ENCODE measurements around the gene ZSCAN5A.
"Not testable (repeated sequence)": the region's sequence is repeated elsewhere in the genome, so short reads cannot be mapped to it uniquely, and the experiment has no call there.

Gene ZSCAN5A

DNA sequence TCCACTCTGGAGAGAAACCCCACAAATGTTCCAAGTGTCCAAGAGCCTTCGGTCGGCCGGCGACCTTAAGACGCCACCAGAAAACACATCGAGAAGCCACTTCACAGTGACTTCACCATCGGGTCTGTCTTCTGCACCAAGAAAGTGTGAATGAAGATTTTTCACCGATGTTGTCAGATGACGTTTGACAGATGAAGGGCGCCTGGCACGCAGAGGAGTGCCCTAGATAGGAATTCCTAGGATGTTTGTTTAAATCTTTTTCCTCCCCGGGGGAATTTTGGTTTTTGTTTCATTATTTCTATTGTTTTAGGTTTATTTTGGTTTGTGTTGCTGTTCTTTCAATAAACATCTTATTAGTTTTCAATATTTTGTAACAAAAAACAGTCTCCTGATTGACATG, 105.5 kb downstream of the ZSCAN5A start (continued):
- TF ChIP-seq, protein P1, sequence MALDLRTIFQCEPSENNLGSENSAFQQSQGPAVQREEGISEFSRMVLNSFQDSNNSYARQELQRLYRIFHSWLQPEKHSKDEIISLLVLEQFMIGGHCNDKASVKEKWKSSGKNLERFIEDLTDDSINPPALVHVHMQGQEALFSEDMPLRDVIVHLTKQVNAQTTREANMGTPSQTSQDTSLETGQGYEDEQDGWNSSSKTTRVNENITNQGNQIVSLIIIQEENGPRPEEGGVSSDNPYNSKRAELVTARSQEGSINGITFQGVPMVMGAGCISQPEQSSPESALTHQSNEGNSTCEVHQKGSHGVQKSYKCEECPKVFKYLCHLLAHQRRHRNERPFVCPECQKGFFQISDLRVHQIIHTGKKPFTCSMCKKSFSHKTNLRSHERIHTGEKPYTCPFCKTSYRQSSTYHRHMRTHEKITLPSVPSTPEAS (tag by site-specific recombination; IDR thresholded peaks at IDR 0.05), result no peak
- TF ChIP-seq HOXA7 (CRISPR knock-in tag; IDR thresholded peaks at IDR 0.05; ENCODE audit: borderline replicate concordance) (no peak), ZNF302 (tag by site-specific recombination; IDR thresholded peaks at IDR 0.05; ENCODE audit: low read depth) (no peak), TCF7L2 (IDR thresholded peaks at IDR 0.05; ENCODE audit: borderline replicate concordance, low read depth, low read length) (no peak)

DNA sequence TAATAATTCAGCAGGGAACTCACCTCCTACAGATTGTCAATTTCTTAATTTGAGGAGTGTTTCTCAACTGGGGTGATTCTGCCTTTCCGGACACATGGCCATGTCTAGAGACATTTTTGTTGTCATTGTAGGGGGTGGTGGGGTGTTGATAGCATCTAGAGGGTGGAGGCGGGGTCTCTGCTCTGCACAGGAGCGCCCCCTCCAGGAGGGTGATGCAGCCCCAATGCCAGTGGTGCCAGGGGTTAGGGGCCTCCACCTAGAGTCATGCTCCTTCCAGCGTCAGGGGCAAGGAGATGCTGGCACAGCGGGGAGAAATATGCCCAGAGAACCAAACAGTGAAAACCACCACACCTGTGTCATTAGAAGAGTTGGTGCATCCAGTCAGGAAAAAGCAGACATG, 107.1 kb downstream of the ZSCAN5A start:
- CTCF ChIA-PET, result interaction anchor here (0.8 to 1.1 kb wide), 2 partner anchors 14 to 23 kb away, joined by 3 read pairs; no protein-coding TSS in a partner anchor
- H3K4me1 ChIP-seq (ENCODE audit: control insufficient read depth, insufficient read depth, low read length); H3K4me3 ChIP-seq (ENCODE audit: low read depth, low read length); POLR2A ChIA-PET; H3K27ac ChIP-seq (ENCODE audit: extremely low read depth, low read depth, low read length); H3K36me3 ChIP-seq (ENCODE audit: control insufficient read depth in 2 of 2, insufficient read depth in 1 of 2, low read length in 2 of 2); H3K9me3 ChIP-seq (ENCODE audit: control insufficient read depth, insufficient read depth, low read depth, low read length): not testable (repeated sequence)

DNA sequence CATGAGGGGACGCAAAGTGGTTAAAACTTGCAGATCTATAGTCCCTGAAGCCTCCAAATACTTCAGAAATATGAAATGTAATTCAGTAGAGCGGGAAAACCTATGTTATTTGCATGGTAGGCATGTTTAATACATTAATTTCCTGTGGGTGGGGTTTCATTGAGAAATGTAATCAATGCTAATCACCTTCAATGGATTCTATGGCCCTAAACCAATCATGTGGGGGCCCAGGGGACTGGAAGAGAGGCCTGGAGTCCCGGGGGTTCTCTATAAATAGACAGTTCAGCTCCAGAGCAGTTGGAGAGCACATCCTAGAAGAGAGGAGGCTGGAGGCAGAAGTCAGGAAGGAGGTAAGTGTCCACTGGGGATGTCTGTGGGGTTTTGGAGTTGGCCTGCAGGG, 112.7 kb downstream of the ZSCAN5A start, which contains the start of gene ZSCAN5C:
Gene ZSCAN5C (plus strand): TSS at position 301 of the 400 bp plus-strand sequence. CDS start 3,641 bp downstream, outside the sequence.
- no peak for TF ChIP-seq ZNF585B (tag by site-specific recombination; IDR thresholded peaks at IDR 0.05)
- TF ChIP-seq ZFP69B (tag by site-specific recombination; IDR thresholded peaks at IDR 0.05), result no peak
- TF ChIP-seq ZNF629 (tag by site-specific recombination; IDR thresholded peaks at IDR 0.05), result no peak
- TF ChIP-seq ZFHX2 (tag by site-specific recombination; conservative IDR thresholded peaks at IDR 0.05), result no peak
- TF ChIP-seq, protein P2, sequence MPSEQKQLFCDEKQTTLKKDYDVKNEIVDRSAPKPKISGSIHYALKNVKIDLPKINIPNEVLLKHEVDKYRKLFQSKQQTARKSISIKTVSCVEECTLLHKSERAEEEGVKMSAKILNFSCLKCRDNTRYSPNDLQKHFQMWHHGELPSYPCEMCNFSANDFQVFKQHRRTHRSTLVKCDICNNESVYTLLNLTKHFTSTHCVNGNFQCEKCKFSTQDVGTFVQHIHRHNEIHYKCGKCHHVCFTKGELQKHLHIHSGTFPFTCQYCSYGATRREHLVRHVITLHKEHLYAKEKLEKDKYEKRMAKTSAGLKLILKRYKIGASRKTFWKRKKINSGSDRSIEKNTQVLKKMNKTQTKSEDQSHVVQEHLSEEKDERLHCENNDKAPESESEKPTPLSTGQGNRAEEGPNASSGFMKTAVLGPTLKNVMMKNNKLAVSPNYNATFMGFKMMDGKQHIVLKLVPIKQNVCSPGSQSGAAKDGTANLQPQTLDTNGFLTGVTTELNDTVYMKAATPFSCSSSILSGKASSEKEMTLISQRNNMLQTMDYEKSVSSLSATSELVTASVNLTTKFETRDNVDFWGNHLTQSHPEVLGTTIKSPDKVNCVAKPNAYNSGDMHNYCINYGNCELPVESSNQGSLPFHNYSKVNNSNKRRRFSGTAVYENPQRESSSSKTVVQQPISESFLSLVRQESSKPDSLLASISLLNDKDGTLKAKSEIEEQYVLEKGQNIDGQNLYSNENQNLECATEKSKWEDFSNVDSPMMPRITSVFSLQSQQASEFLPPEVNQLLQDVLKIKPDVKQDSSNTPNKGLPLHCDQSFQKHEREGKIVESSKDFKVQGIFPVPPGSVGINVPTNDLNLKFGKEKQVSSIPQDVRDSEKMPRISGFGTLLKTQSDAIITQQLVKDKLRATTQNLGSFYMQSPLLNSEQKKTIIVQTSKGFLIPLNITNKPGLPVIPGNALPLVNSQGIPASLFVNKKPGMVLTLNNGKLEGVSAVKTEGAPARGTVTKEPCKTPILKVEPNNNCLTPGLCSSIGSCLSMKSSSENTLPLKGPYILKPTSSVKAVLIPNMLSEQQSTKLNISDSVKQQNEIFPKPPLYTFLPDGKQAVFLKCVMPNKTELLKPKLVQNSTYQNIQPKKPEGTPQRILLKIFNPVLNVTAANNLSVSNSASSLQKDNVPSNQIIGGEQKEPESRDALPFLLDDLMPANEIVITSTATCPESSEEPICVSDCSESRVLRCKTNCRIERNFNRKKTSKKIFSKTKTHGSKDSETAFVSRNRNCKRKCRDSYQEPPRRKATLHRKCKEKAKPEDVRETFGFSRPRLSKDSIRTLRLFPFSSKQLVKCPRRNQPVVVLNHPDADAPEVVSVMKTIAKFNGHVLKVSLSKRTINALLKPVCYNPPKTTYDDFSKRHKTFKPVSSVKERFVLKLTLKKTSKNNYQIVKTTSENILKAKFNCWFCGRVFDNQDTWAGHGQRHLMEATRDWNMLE (tag by site-specific recombination; conservative IDR thresholded peaks at IDR 0.05; ENCODE audit: low read depth), result no peak
- ChIA-PET CTCF (no interaction called here), POLR2A (no interaction called here)
- Histone ChIP-seq H3K27ac (ENCODE audit: extremely low read depth, low read depth, low read length) (no peak within 1 kb of the TSS), H3K36me3 (ENCODE audit: control insufficient read depth in 2 of 2, insufficient read depth in 1 of 2, low read length in 2 of 2) (no peaks in the 10 kb centered on the region), H3K4me1 (ENCODE audit: control insufficient read depth, insufficient read depth, low read length) (no peaks in the 10 kb centered on the region), H3K4me3 (ENCODE audit: low read depth, low read length) (no peak within 1 kb of the TSS), H3K9me3 (ENCODE audit: control insufficient read depth, insufficient read depth, low read depth, low read length) (no peaks in the 10 kb centered on the region)

DNA sequence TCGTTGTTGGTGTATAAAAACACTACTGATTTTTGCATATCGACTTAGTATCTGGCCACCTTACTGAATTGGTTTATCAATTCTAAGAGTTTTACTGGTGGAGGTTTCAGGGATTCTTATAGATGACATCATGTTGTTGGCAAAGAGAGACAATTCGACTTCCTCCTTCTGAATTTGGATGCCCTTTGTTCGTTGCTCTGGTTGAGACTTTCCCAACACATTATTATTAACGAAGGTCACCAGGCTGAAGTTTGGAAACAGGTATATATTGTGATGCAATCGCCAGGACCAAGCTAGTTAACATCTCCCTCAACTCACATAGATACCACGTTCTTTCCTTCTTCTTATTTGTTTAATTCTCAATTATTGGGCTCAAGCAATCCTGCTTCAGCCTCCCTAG, 115.0 kb downstream of the ZSCAN5A start:
- ChIA-PET CTCF (interaction anchor here (0.6 to 1.3 kb wide), 3 partner anchors 53 to 1780 kb away, joined by 3 to 4 read pairs (median 3); no protein-coding TSS in a partner anchor), POLR2A (no interaction called here)
- H3K4me1 ChIP-seq (ENCODE audit: control insufficient read depth, insufficient read depth, low read length), result no peaks in the 10 kb centered on the region
- TF ChIP-seq ZXDB (tag by site-specific recombination; IDR thresholded peaks at IDR 0.05) (no peak), ZNF426 (tag by site-specific recombination; IDR thresholded peaks at IDR 0.05) (no peak)
- TF ChIP-seq, protein P3, sequence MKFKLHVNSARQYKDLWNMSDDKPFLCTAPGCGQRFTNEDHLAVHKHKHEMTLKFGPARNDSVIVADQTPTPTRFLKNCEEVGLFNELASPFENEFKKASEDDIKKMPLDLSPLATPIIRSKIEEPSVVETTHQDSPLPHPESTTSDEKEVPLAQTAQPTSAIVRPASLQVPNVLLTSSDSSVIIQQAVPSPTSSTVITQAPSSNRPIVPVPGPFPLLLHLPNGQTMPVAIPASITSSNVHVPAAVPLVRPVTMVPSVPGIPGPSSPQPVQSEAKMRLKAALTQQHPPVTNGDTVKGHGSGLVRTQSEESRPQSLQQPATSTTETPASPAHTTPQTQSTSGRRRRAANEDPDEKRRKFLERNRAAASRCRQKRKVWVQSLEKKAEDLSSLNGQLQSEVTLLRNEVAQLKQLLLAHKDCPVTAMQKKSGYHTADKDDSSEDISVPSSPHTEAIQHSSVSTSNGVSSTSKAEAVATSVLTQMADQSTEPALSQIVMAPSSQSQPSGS (tag by site-specific recombination; IDR thresholded peaks at IDR 0.05; ENCODE audit: low read depth), result peak; percentile 51; the same call in 1 of the 2 replicates
- H3K9me3 ChIP-seq (ENCODE audit: control insufficient read depth, insufficient read depth, low read depth, low read length), result no peaks in the 10 kb centered on the region
- H3K36me3 ChIP-seq (ENCODE audit: control insufficient read depth in 2 of 2, insufficient read depth in 1 of 2, low read length in 2 of 2), result no peaks in the 10 kb centered on the region
- H3K27ac ChIP-seq (ENCODE audit: extremely low read depth, low read depth, low read length), result no peak overlapping the region
- H3K4me3 ChIP-seq (ENCODE audit: low read depth, low read length), result no peak overlapping the region

DNA sequence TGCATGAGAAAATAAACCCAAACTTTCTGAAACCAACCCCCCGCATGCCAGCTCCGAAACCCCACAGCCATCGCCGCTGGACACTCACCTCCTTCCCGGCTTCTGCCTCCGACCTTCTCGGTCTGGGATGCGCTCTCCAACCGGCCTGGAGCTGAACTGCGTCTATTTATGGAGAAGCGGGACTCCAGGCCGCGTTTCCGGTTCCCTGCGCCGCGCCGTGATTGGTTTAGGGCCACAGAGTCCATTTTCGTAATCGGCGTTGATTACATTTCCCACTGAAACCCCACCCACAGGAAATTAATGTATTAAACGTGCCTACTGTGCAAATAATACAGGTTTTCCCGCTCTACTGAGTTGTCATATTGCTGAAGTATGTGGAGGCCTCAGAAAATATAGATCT, 117.0 kb downstream of the ZSCAN5A start, which contains the start of gene ZSCAN5B:
Gene ZSCAN5B (minus strand): TSS at position 138 of the 400 bp plus-strand sequence. CDS start 4,731 bp downstream, outside the sequence.
- H3K4me1 ChIP-seq (ENCODE audit: control insufficient read depth, insufficient read depth, low read length); H3K4me3 ChIP-seq (ENCODE audit: low read depth, low read length); H3K36me3 ChIP-seq (ENCODE audit: control insufficient read depth in 2 of 2, insufficient read depth in 1 of 2, low read length in 2 of 2); CTCF ChIA-PET; H3K27ac ChIP-seq (ENCODE audit: extremely low read depth, low read depth, low read length); POLR2A ChIA-PET; H3K9me3 ChIP-seq (ENCODE audit: control insufficient read depth, insufficient read depth, low read depth, low read length): not testable (repeated sequence)
